Muscle of back (tissue), 13 donors: ENCODE data around the gene ZNF433. TPM values are rescaled to one million over a fixed set of nuclear protein-coding genes. Genes with fewer than 3 reads are reported as not detected.
A peak's percentile ranks its signal among the peaks of the same experiment; 100 is the strongest.
"Not testable (repeated sequence)": the region's sequence is repeated elsewhere in the genome, so short reads cannot be mapped to it uniquely, and the experiment has no call there.

ENCODE experiments used
- DNase-seq, 3 donors: peaks; one replicate each; pipeline versions ENCODE4 v3.0.0 to v3.0.0-alpha.2; 2013
- long read RNA-seq, 9 donors: transcript quantifications; one replicate each; lab custom pipeline, GENCODE V29; 2026
- polyA plus RNA-seq, 10 donors: library from polyadenylated mRNA; unstranded; fragments of 120-200 nt; gene quantifications; one replicate each; pipeline ENCODE4 v1.2.1, GENCODE V29; 2013; ENCODE audit not compliant: insufficient read length in 10 of 10

Gene ZNF433
- polyA plus RNA-seq: 1 to 10 TPM; 2.2 to 5.6 (median 4.4) TPM
- long read RNA-seq, donor 1, partial matches to known transcripts: 0 of 2 reads
- long read RNA-seq, donor 1, other reads (novel, unspliced or antisense): 0 of 2 reads
- long read RNA-seq, donor 2: 0 reads
- long read RNA-seq, donor 3: 0 reads
- long read RNA-seq, donor 4: 0 reads
- long read RNA-seq, donor 5, partial matches to known transcripts: 0 of 1 reads
- long read RNA-seq, donor 5, other reads (novel, unspliced or antisense): 0 of 1 reads
- long read RNA-seq, donor 6: 0 reads
- long read RNA-seq, donor 7: 0 reads
- long read RNA-seq, donor 8: 0 reads
- long read RNA-seq, donor 9: 0 reads

- peak; percentile 91 to 97 (median 92) for DNase-seq
Observed at GRCh38 chr19:12035220-12036172, at the start of gene ZNF433. Gene ZNF433 (minus strand): TSS chr19:12035679. CDS start chr19:12035539, 140 bp downstream.

GRCh38 chr19:12083336-12083735, 47.9 kb upstream of the ZNF433 start:
- DNase-seq: not testable (repeated sequence)

GRCh38 chr19:12077375-12077774, 41.9 kb upstream of the ZNF433 start:
- no peak for DNase-seq

- not testable (repeated sequence) for DNase-seq
Observed at GRCh38 chr19:12076331-12076730, 40.9 kb upstream of the ZNF433 start.

DNA sequence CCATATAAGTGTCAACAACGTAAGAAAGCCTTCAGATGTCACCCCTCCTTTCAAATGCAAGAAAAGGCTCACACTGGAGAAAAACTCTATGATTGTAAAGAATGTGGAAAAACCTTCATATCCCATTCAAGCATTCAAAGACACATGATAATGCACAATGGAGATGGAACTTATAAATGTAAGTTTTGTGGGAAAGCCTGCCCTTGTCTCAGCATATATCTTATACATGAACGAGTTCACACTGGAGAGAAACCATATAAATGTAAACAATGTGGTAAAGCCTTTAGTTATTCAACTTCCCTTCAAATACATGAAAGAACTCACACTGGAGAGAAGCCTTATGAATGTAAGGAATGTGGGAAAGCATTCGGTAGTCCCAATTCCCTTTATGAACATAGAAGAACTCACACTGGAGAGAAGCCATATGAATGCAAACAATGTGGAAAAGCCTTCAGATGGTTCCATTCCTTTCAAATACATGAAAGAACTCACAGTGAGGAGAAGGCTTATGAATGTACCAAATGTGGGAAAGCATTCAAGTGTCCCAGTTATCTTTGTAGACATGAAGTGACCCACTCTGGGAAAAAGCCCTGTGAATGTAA, 40.2 kb upstream of the ZNF433 start:
- DNase-seq: no peak

DNA sequence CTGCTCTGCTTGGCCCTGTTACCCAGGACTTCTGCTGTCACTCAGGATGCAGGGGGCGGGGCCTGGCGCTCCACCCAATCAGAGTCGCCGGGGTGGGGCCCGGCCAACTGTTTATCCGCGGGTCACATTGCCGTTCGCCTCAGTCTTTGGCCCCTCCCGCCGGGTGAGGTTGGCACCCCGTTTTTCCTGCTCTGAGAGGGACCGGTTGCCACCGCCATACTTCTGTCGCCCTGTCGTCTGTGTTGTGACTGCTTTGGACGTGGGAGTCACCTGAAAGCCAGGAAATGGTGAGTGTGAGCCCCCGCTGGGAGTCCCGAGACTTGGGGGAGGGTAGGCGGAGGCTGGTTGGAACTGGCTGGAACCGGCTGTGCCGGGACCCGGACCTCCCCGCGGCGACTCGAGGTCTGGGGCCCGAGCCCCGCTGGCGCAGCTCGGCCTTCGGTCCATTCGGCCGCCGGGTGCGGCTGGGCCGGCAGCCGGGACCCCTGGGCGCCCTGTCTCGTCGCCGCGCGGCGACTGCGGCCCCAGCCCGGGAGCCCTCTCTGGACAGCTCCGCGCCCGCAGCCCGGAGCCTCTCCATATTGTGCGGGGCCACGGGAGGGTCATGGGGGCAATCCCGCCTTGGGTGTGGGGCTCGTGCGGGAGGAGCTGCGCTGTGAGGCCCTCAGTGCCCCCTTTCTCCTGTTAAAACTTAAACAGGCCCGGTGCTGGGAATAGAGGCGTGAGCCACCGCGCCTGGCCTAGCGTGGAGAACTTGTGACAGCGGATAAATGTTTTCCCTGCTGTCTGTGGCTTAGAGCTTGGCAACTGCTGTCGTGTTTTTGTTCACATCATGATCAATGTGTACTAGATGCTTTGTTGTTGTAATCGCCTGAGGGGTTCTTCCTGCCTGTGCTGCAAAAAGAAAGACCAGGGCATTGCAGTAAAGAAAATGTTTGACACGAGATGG, 29.4 kb upstream of the ZNF433 start, which contains the start of gene ZNF844:
Gene ZNF844, plus strand, starts transcription at position 142 of the 949 bp plus-strand sequence. Its CDS starts 143 bp downstream, at position 285.
- peak; percentile 93 to 98 (median 95) for DNase-seq

DNA sequence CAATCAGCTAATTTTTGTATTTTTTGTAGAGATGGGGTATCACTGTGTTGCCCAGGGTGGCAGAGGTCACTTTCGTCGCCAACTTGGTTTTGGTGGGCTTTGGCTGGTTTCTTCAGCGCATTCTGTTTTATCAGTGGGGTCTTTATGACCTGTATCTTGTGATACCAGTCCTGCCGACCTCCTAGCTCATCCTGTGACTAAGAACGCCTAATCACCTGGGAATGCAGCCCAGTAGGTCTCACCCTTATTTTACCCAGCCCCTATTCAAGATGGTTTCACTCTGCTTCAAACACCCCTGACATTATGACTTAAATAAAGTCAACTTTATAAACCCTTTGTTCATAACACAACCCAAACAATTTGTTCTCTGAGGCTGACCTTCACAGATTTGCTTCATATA, 20.3 kb upstream of the ZNF433 start:
- no peak for DNase-seq

DNA sequence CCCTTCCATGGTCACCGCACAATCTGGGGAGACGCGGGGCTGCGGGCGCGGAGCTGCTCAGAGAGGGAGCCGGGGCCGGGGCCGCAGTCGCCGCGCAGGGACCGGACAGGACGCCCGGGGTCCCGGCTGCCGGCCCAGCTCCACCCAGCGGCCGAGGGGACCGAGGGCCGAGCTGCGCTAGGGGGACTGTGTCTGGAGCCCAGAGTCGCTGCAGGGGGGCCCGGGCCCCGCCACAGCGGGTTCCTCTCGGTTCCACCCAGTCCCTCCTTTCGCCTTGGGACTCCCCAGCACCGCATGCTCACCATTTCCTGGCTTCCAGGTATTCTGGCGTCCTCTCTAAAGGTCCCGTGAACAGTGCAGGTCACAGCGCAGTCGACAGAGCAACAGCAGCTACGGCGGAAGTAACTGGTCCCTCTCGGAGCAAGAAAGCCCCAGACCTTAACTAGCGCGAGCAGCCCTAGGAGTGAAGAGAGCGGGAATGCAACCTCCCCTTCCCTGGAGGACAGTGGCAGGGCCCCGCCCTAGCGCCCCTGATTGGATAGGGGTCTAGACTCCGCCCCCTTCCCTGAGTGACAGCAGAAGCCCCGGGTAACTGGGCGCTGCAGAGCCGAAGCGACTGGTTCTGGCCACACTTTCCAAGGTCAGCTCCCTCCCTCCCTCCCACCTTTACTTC, 17.2 kb upstream of the ZNF433 start, which contains the start of gene ZNF878:
Gene ZNF878, minus strand, starts transcription at position 465 of the 673 bp plus-strand sequence. Its CDS starts 160 bp downstream, at position 305.
- peak; percentile 84 to 91 (median 85) for DNase-seq

DNA sequence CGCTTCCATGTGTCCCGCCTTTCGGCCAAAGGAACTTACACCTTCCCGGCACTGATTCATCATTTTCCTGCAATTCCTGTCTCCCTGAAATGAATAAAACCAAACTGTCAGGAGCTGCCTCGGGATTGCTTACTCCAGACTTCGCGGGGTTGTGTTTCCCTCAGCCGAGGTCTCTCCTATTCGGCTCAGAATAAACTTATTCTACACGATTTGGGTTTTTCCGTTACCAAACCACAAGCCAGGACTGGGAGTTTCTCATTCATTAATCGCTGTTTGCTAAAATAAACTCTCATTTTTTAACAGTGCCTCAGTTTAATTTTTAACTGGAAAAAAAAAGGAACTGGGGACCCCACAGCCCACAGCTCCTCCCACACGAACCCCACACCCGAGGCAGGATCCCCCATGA, 16.6 kb upstream of the ZNF433 start:
- peak in 1 of 3 donors; percentile 42 for DNase-seq

DNA sequence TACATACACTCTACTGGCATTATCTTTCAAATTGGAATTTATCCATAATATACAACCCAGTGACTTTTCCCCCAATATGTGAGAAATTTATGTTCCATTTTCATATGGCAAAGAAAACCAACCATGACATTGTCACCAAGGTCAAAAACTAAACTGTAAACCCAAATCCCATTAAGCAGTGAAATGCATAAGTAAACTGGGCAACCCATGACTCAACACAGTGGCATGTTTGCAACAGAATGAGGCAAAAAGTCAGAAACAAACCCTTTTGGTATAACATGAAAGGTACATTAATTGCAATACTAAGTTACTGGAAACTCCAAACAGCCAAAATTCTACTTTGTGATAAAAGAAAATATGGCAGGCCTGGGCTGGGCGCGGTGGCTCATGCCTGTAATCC, 12.4 kb upstream of the ZNF433 start:
- DNase-seq: no peak

GRCh38 chr19:12043752-12044422, 8.4 kb upstream of the ZNF433 start:
- no peak for DNase-seq

GRCh38 chr19:12042893-12043292, 7.4 kb upstream of the ZNF433 start:
- no peak for DNase-seq

GRCh38 chr19:12034620-12035019, 859 bp downstream of the ZNF433 start:
- peak in 1 of 3 donors; percentile 54 for DNase-seq

DNA sequence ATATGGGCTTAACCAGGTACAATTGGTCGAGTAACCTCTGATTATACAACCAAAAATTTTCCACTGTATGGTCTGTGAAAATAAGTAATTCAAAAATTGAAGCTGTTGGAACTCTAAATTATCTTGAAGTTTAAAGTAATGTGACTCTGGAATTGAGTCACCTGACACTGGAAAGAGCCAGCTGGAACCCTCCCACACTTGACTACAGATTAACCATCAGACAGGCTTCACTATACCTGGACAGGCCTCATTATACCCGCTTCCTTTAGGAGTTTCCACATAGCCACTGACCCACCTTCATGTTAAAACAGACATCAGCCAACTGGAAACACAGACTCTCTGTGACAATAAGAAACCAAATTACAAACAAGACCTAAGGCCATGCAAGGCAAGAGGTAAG, 1.3 kb downstream of the ZNF433 start:
- peak in 1 of 3 donors; percentile 28 for DNase-seq

DNA sequence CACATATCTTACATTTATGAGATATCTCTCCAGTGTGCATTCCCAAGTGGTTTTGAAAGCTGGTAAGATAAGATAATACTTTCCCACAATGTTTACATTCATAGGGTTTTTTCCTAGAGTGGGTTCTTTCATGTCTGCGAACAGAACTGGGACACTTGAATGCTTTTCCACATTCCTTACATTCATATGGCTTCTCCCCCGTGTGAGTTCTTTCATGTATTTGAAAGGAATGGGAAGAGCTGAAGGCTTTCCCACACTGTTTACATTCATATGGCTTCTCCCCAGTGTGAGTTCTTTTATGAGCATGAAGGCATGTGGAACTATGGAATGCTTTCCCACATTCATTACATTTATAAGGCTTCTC, 19.7 kb downstream of the ZNF433 start:
- DNase-seq: no peak

DNA sequence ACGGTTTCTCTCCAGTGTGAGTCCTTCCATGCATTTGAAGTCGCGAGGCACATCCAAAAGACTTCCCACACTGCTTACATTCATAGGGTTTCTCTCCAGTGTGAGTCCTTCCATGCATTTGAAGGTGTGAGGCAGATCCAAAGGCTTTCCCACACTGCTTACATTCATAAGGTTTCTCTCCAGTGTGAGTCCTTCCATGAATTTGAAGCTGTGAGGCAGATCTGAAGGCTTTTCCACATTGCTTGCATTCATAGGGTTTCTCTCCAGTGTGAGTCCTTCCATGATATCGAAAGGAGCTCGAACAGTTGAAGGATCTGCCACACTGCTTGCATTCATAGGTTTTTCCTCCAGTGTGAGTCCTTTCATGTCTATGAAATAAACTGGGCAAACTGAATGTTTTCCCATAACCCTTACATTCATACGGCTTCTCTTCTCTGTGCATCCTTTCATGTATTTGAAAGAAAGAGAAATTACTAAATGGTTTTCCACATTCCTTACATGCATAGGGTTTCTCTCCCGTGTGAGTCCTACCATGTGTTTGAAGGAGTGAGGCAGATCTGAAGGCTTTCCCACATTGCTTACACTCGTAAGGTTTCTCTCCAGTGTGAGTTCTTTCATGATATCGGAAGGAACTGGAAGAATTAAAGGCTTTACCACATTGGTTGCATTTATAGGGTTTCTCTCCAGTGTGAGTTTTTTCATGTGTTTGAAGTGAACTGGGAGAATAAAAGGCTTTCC, 20.3 kb downstream of the ZNF433 start:
- DNase-seq: no peak

GRCh38 chr19:12000152-12000981, 35.1 kb downstream of the ZNF433 start:
- peak in 1 of 3 donors; percentile 3 for DNase-seq

GRCh38 chr19:11995174-11995573, 40.3 kb downstream of the ZNF433 start:
- DNase-seq: peak in 1 of 3 donors; percentile 4
